Caco-2 (cell line): ENCODE results near the gene TRIO. TPM values are rescaled to one million over a fixed set of nuclear protein-coding genes. Genes with fewer than 3 reads are reported as not detected.

Source experiments
- BruUV-seq: library from RNA; stranded (reverse); fragments of 400-500 nt; replicated peaks from 2 replicates; lab custom pipeline; 2021; lab: Mats Ljungman, UMichigan
- CTCF ChIA-PET: fragments of 300-600 bp; sonication (Branson Sonifier 250); formaldehyde crosslinking; loops from one replicate; lab custom pipeline; 2022; ENCODE audit warnings: antibody characterized with exemption; lab: Charles Lee
- POLR2A ChIA-PET: fragments of 300-600 bp; sonication (Branson Sonifier 250); formaldehyde crosslinking; loops from one replicate; lab custom pipeline; 2022; ENCODE audit warnings: antibody characterized with exemption; lab: Charles Lee
- DNase-seq, 2 experiments: peaks; one replicate each; pipeline versions ENCODE4 v3.0.0 to v3.0.0-alpha.2; 2020 to 2022
- H3K27me3 ChIP-seq: replicated peaks from 2 replicates; pipeline ENCODE4 v1.6.0; 2011; ENCODE audit warnings: low read length; ENCODE audit not compliant: control insufficient read depth, insufficient read depth
- H3K36me3 ChIP-seq: 2 replicates; pipeline ENCODE4 v1.5.1; 2011; ENCODE audit warnings: low read length; ENCODE audit not compliant: control insufficient read depth, insufficient read depth
- H3K4me1 ChIP-seq: fragments of 250-450 bp; sonication (Bioruptor Pico); 2 replicates; pipeline ENCODE4 v1.5.1; 2020; ENCODE audit warnings: mild to moderate bottlenecking
- H3K4me3 ChIP-seq: 2 replicates; pipeline ENCODE4 v1.5.1; 2011; ENCODE audit warnings: low read depth, mild to moderate bottlenecking, control low read depth, low read length
- H3K9me3 ChIP-seq: fragments of 250-450 bp; sonication (Bioruptor Pico); 2 replicates; pipeline ENCODE4 v1.5.1; 2020; ENCODE audit warnings: mild to moderate bottlenecking, moderate library complexity
- H3K27ac Mint-ChIP-seq: one replicate; pipeline ENCODE4 v1.8.0; 2022; ENCODE audit warnings: mixed read lengths; ENCODE audit not compliant: unreplicated experiment
- H3K27me3 Mint-ChIP-seq: one replicate; pipeline ENCODE4 v1.8.0; 2022; ENCODE audit warnings: mixed read lengths; ENCODE audit not compliant: insufficient read depth, unreplicated experiment
- H3K36me3 Mint-ChIP-seq: one replicate; pipeline ENCODE4 v1.8.0; 2022; ENCODE audit warnings: mild to moderate bottlenecking, mixed read lengths; ENCODE audit not compliant: insufficient read depth, unreplicated experiment
- H3K4me1 Mint-ChIP-seq: one replicate; pipeline ENCODE4 v1.8.0; 2022; ENCODE audit warnings: low read depth, mixed read lengths; ENCODE audit not compliant: unreplicated experiment
- H3K4me3 Mint-ChIP-seq: one replicate; pipeline ENCODE4 v1.8.0; 2022; ENCODE audit warnings: mild to moderate bottlenecking, moderate library complexity, mixed read lengths; ENCODE audit not compliant: unreplicated experiment
- H3K9me3 Mint-ChIP-seq: one replicate; pipeline ENCODE4 v1.8.0; 2022; ENCODE audit warnings: mixed read lengths; ENCODE audit not compliant: unreplicated experiment
- intact Hi-C: fragments of 100-400 bp; cut with micrococcal nuclease; formaldehyde crosslinking; loops from one replicate; pipeline ENCODE4 v1.10.0; 2022; ENCODE audit not compliant: unreplicated experiment
- total RNA-seq: library from RNA; stranded (reverse); gene quantifications from 2 replicates; pipeline ENCODE4 v1.2.3, GENCODE V29; 2022
- TF ChIP-seq, protein P1 (sequence below), 2 experiments: fragments of 200-600 bp in 1 of 2; IDR thresholded peaks; 1 replicate in 1 of 2; 2 replicates in 1 of 2; pipeline versions ENCODE4 v1.5.1 to v1.8.0; 2011 to 2022; ENCODE audit warnings: antibody characterized with exemption in 1 of 2, control low read depth in 1 of 2, inconsistent platforms in 1 of 2, low read depth in 1 of 2, low read length in 1 of 2, mild to moderate bottlenecking in 1 of 2, moderate library complexity in 1 of 2; ENCODE audit not compliant: insufficient read depth in 1 of 2, severe bottlenecking in 1 of 2, unreplicated experiment in 1 of 2

Gene TRIO
- total RNA-seq, 1 experiment from 2014 or later: 92.0 TPM

DNA sequence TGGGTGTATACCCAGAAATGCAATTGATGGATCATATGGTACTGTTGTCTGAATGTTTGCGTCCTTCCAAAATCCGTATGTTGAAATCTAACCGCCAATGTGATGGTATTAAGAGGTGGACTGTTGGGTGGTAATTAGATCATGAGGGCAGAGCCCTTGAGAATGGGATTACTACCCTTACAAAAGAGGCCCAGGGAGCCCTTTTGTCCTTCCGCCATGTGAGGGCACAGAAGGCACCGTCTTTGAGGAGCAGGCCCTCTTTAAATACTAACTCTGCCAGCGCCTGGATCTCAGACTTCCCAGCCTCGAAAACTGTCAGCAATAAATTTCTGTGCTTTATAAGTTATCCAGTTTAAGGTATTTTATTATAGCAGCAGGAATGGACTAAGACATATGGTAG lies 282.4 kb downstream of the TRIO start:
- no peaks in the 10 kb centered on the region for H3K27me3 Mint-ChIP-seq
- BruUV-seq: no TSS peak
- no peaks in the 10 kb centered on the region for H3K9me3 Mint-ChIP-seq
- H3K4me1 ChIP-seq: no peaks in the 10 kb centered on the region
- no peaks in the 10 kb centered on the region for H3K4me1 Mint-ChIP-seq
- no peak overlapping the region for H3K4me3 ChIP-seq
- POLR2A ChIA-PET: no interaction called here
- CTCF ChIA-PET: no interaction called here
- intact Hi-C loops: no loop called here
- H3K36me3 ChIP-seq: peaks cover 1% of the 10 kb centered on the region
- no peak overlapping the region for H3K27ac Mint-ChIP-seq
- TF ChIP-seq, protein P1, sequence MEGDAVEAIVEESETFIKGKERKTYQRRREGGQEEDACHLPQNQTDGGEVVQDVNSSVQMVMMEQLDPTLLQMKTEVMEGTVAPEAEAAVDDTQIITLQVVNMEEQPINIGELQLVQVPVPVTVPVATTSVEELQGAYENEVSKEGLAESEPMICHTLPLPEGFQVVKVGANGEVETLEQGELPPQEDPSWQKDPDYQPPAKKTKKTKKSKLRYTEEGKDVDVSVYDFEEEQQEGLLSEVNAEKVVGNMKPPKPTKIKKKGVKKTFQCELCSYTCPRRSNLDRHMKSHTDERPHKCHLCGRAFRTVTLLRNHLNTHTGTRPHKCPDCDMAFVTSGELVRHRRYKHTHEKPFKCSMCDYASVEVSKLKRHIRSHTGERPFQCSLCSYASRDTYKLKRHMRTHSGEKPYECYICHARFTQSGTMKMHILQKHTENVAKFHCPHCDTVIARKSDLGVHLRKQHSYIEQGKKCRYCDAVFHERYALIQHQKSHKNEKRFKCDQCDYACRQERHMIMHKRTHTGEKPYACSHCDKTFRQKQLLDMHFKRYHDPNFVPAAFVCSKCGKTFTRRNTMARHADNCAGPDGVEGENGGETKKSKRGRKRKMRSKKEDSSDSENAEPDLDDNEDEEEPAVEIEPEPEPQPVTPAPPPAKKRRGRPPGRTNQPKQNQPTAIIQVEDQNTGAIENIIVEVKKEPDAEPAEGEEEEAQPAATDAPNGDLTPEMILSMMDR (IDR thresholded peaks at IDR 0.05; ENCODE audit: insufficient read depth in 1 of 2, low read depth in 1 of 2, low read length in 1 of 2, severe bottlenecking in 1 of 2, unreplicated experiment in 1 of 2): no peak
- H3K27me3 ChIP-seq: no peaks in the 10 kb centered on the region
- no peaks in the 10 kb centered on the region for H3K9me3 ChIP-seq
- DNase-seq: no peak
- H3K4me3 Mint-ChIP-seq: no peak overlapping the region
- H3K36me3 Mint-ChIP-seq: peaks cover 53% of the 10 kb centered on the region

DNA sequence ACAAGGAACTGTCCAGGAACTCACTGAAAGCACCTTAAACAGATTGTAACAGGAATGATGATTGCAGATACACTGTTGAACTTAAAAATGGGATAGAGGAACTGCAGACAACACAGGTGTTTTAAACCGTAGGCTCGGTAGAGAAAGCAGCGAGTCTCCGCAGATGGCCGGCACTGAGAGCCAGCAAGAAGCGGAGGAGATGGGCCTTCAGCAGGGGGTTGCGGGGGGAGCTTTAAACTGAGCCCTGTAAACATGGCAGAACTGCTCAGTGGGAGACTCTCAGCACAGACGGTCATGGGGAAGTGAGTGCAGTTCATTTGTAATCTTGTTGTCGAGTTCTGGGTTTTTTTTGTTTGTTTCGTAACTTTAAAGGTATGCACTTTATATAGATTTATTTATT lies 283.4 kb downstream of the TRIO start:
- peaks cover 1% of the 10 kb centered on the region for H3K36me3 ChIP-seq
- Mint-ChIP-seq H3K27ac (no peak overlapping the region), H3K9me3 (no peaks in the 10 kb centered on the region), H3K4me3 (no peak overlapping the region), H3K36me3 (peaks cover 53% of the 10 kb centered on the region), H3K27me3 (no peaks in the 10 kb centered on the region), H3K4me1 (no peaks in the 10 kb centered on the region)
- BruUV-seq: no TSS peak
- no peaks in the 10 kb centered on the region for H3K9me3 ChIP-seq
- CTCF ChIA-PET: no interaction called here
- no peaks in the 10 kb centered on the region for H3K27me3 ChIP-seq
- intact Hi-C loops: no loop called here
- H3K4me3 ChIP-seq: no peak overlapping the region
- DNase-seq: no peak
- TF ChIP-seq, protein P1 (IDR thresholded peaks at IDR 0.05; ENCODE audit: insufficient read depth in 1 of 2, low read depth in 1 of 2, low read length in 1 of 2, severe bottlenecking in 1 of 2, unreplicated experiment in 1 of 2): no peak
- no peaks in the 10 kb centered on the region for H3K4me1 ChIP-seq
- POLR2A ChIA-PET: no interaction called here

DNA sequence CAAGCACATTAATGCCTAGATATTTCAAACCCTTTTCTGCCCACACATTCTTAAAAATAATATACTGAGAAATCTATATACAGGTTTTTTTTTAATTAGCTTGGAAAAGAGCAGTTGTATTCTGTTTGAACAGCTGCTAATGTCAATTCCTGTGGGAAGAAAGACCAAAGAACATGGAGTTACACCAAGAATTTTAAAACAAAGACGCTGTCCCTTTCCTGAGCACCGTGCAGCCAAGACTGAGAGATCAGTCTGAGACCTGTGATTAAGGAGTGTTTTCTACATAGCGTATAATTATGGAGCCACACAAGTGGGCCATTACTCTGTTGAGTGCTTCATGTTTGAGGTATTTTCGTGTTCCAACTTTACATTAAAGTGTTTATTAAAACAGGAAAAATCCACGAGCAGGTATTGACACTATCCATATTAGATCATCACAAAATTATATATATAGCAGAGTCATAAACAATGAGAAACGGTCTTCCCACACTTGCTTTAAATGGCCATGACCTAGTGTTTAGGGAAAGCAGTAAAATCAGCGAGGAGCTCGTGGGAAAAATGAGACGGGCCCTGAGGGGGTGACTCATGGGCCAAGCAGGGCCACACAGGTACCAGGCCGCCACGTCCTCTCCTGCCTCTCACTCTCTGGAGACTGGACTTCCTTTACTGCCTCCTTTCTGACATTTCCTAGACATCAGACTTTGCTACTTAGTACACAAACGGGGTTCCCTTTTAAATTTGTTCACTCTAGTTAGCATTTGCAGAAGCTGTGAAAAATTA lies 285.4 kb downstream of the TRIO start:
- BruUV-seq: no TSS peak
- intact Hi-C loops: no loop called here
- CTCF ChIA-PET: no interaction called here
- no peaks in the 10 kb centered on the region for H3K27me3 ChIP-seq
- Mint-ChIP-seq H3K36me3 (peaks cover 57% of the 10 kb centered on the region), H3K27me3 (no peaks in the 10 kb centered on the region), H3K4me3 (no peak overlapping the region), H3K4me1 (no peaks in the 10 kb centered on the region), H3K27ac (no peak overlapping the region), H3K9me3 (no peaks in the 10 kb centered on the region)
- H3K36me3 ChIP-seq: no peaks in the 10 kb centered on the region
- no peaks in the 10 kb centered on the region for H3K9me3 ChIP-seq
- DNase-seq: no peak
- TF ChIP-seq, protein P1 (IDR thresholded peaks at IDR 0.05; ENCODE audit: insufficient read depth in 1 of 2, low read depth in 1 of 2, low read length in 1 of 2, severe bottlenecking in 1 of 2, unreplicated experiment in 1 of 2): no peak
- no peak overlapping the region for H3K4me3 ChIP-seq
- POLR2A ChIA-PET: no interaction called here
- H3K4me1 ChIP-seq: no peaks in the 10 kb centered on the region
